HEK293 (cell line): Measurements from ENCODE around the gene TIMP2.

Experiments
- CTCF ChIP-seq: fragments of 450-650 bp; formaldehyde crosslinking; IDR thresholded peaks from 2 replicates; pipeline ENCODE4 v1.5.1; 2016; ENCODE audit warnings: missing biosample characterization, missing genetic modification characterization
- KLF1 ChIP-seq: fragments of 450-650 bp; formaldehyde crosslinking; IDR thresholded peaks from 2 replicates; pipeline ENCODE4 v1.5.1; 2016; ENCODE audit warnings: missing biosample characterization, missing genetic modification characterization
- PBX3 ChIP-seq: sonication (generic); formaldehyde crosslinking; IDR thresholded peaks from 2 replicates; pipeline ENCODE4 v1.8.1; 2022; ENCODE audit warnings: mild to moderate bottlenecking, moderate library complexity, missing genetic modification reagents
- YY1 ChIP-seq: fragments of 450-650 bp; formaldehyde crosslinking; IDR thresholded peaks from 2 replicates; pipeline ENCODE4 v1.5.1; 2018; ENCODE audit warnings: missing biosample characterization, missing genetic modification characterization
- ZNF175 ChIP-seq: fragments of 450-650 bp; formaldehyde crosslinking; IDR thresholded peaks from 2 replicates; pipeline ENCODE4 v1.5.1; 2016; ENCODE audit warnings: missing biosample characterization, missing genetic modification characterization
- ZNF398 ChIP-seq: fragments of 450-650 bp; formaldehyde crosslinking; IDR thresholded peaks from 2 replicates; pipeline ENCODE4 v1.5.1; 2017; ENCODE audit warnings: missing biosample characterization, missing genetic modification characterization
- ZNF843 ChIP-seq: fragments of 450-650 bp; formaldehyde crosslinking; IDR thresholded peaks from 2 replicates; pipeline ENCODE4 v1.5.1; 2016; ENCODE audit warnings: missing biosample characterization, missing genetic modification characterization

GRCh38 chr17:78913115-78913514, 12.1 kb downstream of the TIMP2 start:
- TF ChIP-seq ZNF843 (tag by site-specific recombination) (no peak), KLF1 (tag by site-specific recombination) (no peak), CTCF (no peak), YY1 (tag by site-specific recombination) (no peak), ZNF398 (tag by site-specific recombination) (no peak), ZNF175 (no peak), PBX3 (no peak)
